IMR-90 (cell line): ENCODE measurements around the gene ZNF346. TPM values are rescaled to one million over a fixed set of nuclear protein-coding genes. Genes with fewer than 3 reads are reported as not detected.

Experiments
- ATAC-seq: fragments of 200-7000 bp; cut with Tn5 transposase; 2 replicates; pipeline ENCODE4 v1.9.1; 2020; ENCODE audit warnings: low read depth, mild to moderate bottlenecking, moderate library complexity
- BruUV-seq: library from RNA; stranded (reverse); fragments of 400-500 nt; replicated peaks from 2 replicates; lab custom pipeline; 2021; lab: Mats Ljungman, UMichigan
- CTCF ChIA-PET: fragments of 300-600 bp; formaldehyde crosslinking; extraction: SDS; loops from one replicate; lab custom pipeline; 2021; ENCODE audit warnings: antibody characterized with exemption; lab: Yijun Ruan, JAX
- POLR2A ChIA-PET: fragments of 300-600 bp; sonication (Branson Sonifier 250); formaldehyde crosslinking; loops from one replicate; lab custom pipeline; 2022; ENCODE audit warnings: antibody characterized with exemption; ENCODE audit not compliant: unreplicated experiment; lab: Charles Lee
- DNase-seq: peaks from one replicate; pipeline ENCODE4 v3.0.0; 2013
- H2AFZ ChIP-seq: replicated peaks from 2 replicates; pipeline ENCODE3; 2013; ENCODE audit warnings: low read length, mild to moderate bottlenecking; ENCODE audit not compliant: poor library complexity
- H2AK5ac ChIP-seq: 2 replicates; pipeline ENCODE4 v1.6.1; 2013; ENCODE audit warnings: low read depth, low read length, inconsistent platforms
- H2AK9ac ChIP-seq: replicated peaks from 2 replicates; pipeline ENCODE3; 2013; ENCODE audit warnings: mild to moderate bottlenecking, low read depth, low read length, moderate library complexity; ENCODE audit not compliant: poor library complexity
- H2BK120ac ChIP-seq: 2 replicates; pipeline ENCODE4 v1.6.1; 2013; ENCODE audit warnings: low read depth, low read length, inconsistent platforms
- H2BK15ac ChIP-seq: 3 replicates; pipeline ENCODE4 v1.6.1; 2013; ENCODE audit warnings: low read depth, low read length, inconsistent platforms
- H2BK20ac ChIP-seq: 2 replicates; pipeline ENCODE4 v1.6.1; 2013; ENCODE audit warnings: low read depth, mild to moderate bottlenecking, inconsistent platforms, low read length, moderate library complexity
- H2BK5ac ChIP-seq: 2 replicates; pipeline ENCODE4 v1.6.1; 2013; ENCODE audit warnings: mild to moderate bottlenecking, low read depth, low read length, inconsistent platforms; ENCODE audit not compliant: poor library complexity, severe bottlenecking
- H3K14ac ChIP-seq: replicated peaks from 2 replicates; pipeline ENCODE4 v1.6.1; 2013; ENCODE audit warnings: low read depth, low read length, inconsistent platforms
- H3K18ac ChIP-seq: 2 replicates; pipeline ENCODE4 v1.6.1; 2013; ENCODE audit warnings: low read depth, low read length, control low read depth
- H3K23ac ChIP-seq: 2 replicates; pipeline ENCODE4 v1.6.1; 2013; ENCODE audit warnings: low read depth, low read length, inconsistent platforms
- H3K27ac ChIP-seq: 2 replicates; pipeline ENCODE4 v1.5.1; 2013; ENCODE audit warnings: mild to moderate bottlenecking, control low read depth, low read length; ENCODE audit not compliant: insufficient read depth
- H3K27me3 ChIP-seq: 2 replicates; pipeline ENCODE4 v1.6.1; 2013; ENCODE audit warnings: low read length; ENCODE audit not compliant: control insufficient read depth, insufficient read depth
- H3K36me3 ChIP-seq: 2 replicates; pipeline ENCODE4 v1.6.1; 2013; ENCODE audit warnings: low read length, mixed read lengths; ENCODE audit not compliant: control insufficient read depth, insufficient read depth
- H3K4ac ChIP-seq: 2 replicates; pipeline ENCODE4 v1.6.1; 2013; ENCODE audit warnings: low read depth, low read length, inconsistent platforms
- H3K4me1 ChIP-seq: 2 replicates; pipeline ENCODE4 v1.6.1; 2013; ENCODE audit warnings: low read length, mixed read lengths; ENCODE audit not compliant: control insufficient read depth, insufficient read depth
- H3K4me2 ChIP-seq: 2 replicates; pipeline ENCODE4 v1.6.1; 2013; ENCODE audit warnings: low read depth, mild to moderate bottlenecking, control low read depth, low read length, moderate library complexity
- H3K4me3 ChIP-seq: 2 replicates; pipeline ENCODE4 v1.5.1; 2013; ENCODE audit warnings: low read depth, mild to moderate bottlenecking, control low read depth, low read length, moderate library complexity; ENCODE audit not compliant: insufficient read depth
- H3K56ac ChIP-seq: 2 replicates; pipeline ENCODE4 v1.6.1; 2013; ENCODE audit warnings: low read length, inconsistent platforms; ENCODE audit not compliant: insufficient read depth; ENCODE audit errors: extremely low read depth
- H3K79me1 ChIP-seq, 2 experiments: 2 replicates each; pipeline ENCODE4 v1.6.1; 2013; ENCODE audit warnings: low read length in 2 of 2, inconsistent platforms in 1 of 2, low read depth in 1 of 2
- H3K9ac ChIP-seq: 2 replicates; pipeline ENCODE4 v1.6.1; 2013; ENCODE audit warnings: low read depth, low read length, control low read depth
- H3K9me1 ChIP-seq: 2 replicates; pipeline ENCODE4 v1.6.1; 2013; ENCODE audit warnings: low read length, inconsistent platforms; ENCODE audit not compliant: insufficient read depth
- H3K9me3 ChIP-seq: 2 replicates; pipeline ENCODE4 v1.6.1; 2013; ENCODE audit warnings: low read length; ENCODE audit not compliant: control insufficient read depth, insufficient read depth
- H4K20me1 ChIP-seq: 2 replicates; pipeline ENCODE4 v1.6.1; 2013; ENCODE audit warnings: low read length, inconsistent platforms; ENCODE audit not compliant: insufficient read depth
- H4K5ac ChIP-seq: 2 replicates; pipeline ENCODE4 v1.6.1; 2013; ENCODE audit warnings: mild to moderate bottlenecking, low read depth, low read length, control low read depth
- H4K8ac ChIP-seq, 2 experiments: 2 replicates each; pipeline ENCODE4 v1.6.1; 2013; ENCODE audit warnings: low read depth in 2 of 2, low read length in 2 of 2, control low read depth in 1 of 2, inconsistent platforms in 1 of 2
- H4K91ac ChIP-seq: 2 replicates; pipeline ENCODE4 v1.6.1; 2013; ENCODE audit warnings: low read depth, low read length, inconsistent platforms; ENCODE audit not compliant: insufficient read depth
- CEBPB ChIP-seq: IDR thresholded peaks from 2 replicates; pipeline ENCODE4 v1.6.1; 2012; ENCODE audit warnings: low read depth, low read length, improper control_type of control experiment
- WGBS, 2 experiments: methylation state at CpG; one replicate each; pipeline versions ENCODE4 v1.1.5 to v1.1.7; 2013; ENCODE audit warnings: missing lambda C conversion rate in 2 of 2; ENCODE audit not compliant: insufficient read length in 1 of 2; ENCODE audit errors: extremely low coverage in 2 of 2; 5-methylcytosine and 5-hydroxymethylcytosine counted together
- dilution Hi-C: fragments of 300-500 bp; cut with HindIII; formaldehyde crosslinking; loops from one replicate; pipeline ENCODE4 v1.14.3; 2018; ENCODE audit warnings: low sequenced_read_pairs; ENCODE audit not compliant: unreplicated experiment
- in situ Hi-C: fragments of 300-500 bp; cut with MboI; formaldehyde crosslinking; loops from 3 replicates; pipeline ENCODE4 v1.14.3; 2019; ENCODE audit warnings: low sequenced_read_pairs, inconsistent platforms, mixed read lengths
- intact Hi-C: fragments of 100-400 bp; cut with micrococcal nuclease; formaldehyde crosslinking; loops from 2 replicates; pipeline ENCODE4 v1.10.0; 2022
- polyA plus RNA-seq, 3 experiments: library from polyadenylated mRNA; depleted of rRNA; stranded (reverse); fragments of >200 nt; gene quantifications; 2 replicates each; pipeline ENCODE4 v1.2.3, GENCODE V29; 2012; ENCODE audit warnings: low replicate concordance in 1 of 3
- total RNA-seq: library from RNA; depleted of rRNA; stranded (reverse); fragments of >200 nt; gene quantifications from 2 replicates; pipeline ENCODE4 v1.2.3, GENCODE V29; 2012

ZNF346 gene
- total and polyA plus RNA-seq, 2 of the 4 experiments (the other 2 are of a cell fraction): 15.1 to 17.0 TPM

DNA sequence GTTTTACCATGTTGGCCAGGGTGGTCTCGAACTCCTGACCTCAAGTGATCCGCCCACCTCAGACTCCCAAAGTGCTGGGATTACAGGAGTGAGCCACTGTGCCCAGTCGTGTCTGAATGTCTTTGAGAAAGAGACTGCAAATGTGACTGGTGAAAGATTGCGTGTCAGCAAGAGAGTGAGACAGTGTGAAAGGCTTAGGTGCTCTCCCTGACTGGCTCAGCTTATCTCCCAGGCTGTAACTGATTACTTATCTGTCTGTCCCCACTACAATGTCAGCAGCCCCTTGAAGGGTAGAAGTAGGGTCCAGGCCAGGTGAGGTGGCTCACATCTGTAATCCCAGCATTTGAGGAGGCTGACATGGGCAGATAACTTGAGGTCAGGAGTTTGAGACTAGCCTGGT lies 60.9 kb downstream of the ZNF346 start:
- Histone ChIP-seq H3K9me3 (no peaks in the 10 kb centered on the region), H3K9me1 (no peaks in the 10 kb centered on the region), H3K79me1 (no peaks in the 10 kb centered on the region), H2BK20ac (no peak overlapping the region), H3K18ac (no peak overlapping the region), H2AK5ac (no peak overlapping the region), H3K14ac (no peak overlapping the region; the same call in 1 of the 2 replicates), H4K91ac (no peak overlapping the region), H2BK120ac (no peak overlapping the region), H3K56ac (no peak overlapping the region), H3K27me3 (peaks cover 8% of the 10 kb centered on the region), H3K27ac (no peak overlapping the region), H3K36me3 (no peaks in the 10 kb centered on the region), H2AFZ (no peak overlapping the region), H3K9ac (no peak overlapping the region), H3K23ac (peak overlapping the region; percentile 16; the same call in 1 of the 2 replicates), H2BK5ac (no peak overlapping the region), H2BK15ac (no peak overlapping the region), H3K4me1 (peaks cover 1% of the 10 kb centered on the region; the same call in 1 of the 2 replicates), H3K4ac (no peak overlapping the region), H4K8ac (no peak overlapping the region), H2AK9ac (no peak overlapping the region), H4K20me1 (no peaks in the 10 kb centered on the region), H3K4me2 (no peak overlapping the region), H3K4me3 (no peak overlapping the region), H4K5ac (no peak overlapping the region)
- BruUV-seq: no TSS peak
- dilution Hi-C loops: no loop called here
- POLR2A ChIA-PET: no interaction called here
- intact Hi-C loops: no loop called here
- no peak for DNase-seq
- CTCF ChIA-PET: no interaction called here
- in situ Hi-C loops: no loop called here
- no peak for ATAC-seq
- TF ChIP-seq CEBPB: no peak
- WGBS, 2 experiments: no CpG with 5 or more reads among the region's 4 CpGs
